ENCODE results near the gene NTRK1. TPM values are rescaled to one million over a fixed set of nuclear protein-coding genes. Genes with fewer than 3 reads are reported as not detected.

NTRK1 gene
- total RNA-seq, 1 donor: not detected

DNA sequence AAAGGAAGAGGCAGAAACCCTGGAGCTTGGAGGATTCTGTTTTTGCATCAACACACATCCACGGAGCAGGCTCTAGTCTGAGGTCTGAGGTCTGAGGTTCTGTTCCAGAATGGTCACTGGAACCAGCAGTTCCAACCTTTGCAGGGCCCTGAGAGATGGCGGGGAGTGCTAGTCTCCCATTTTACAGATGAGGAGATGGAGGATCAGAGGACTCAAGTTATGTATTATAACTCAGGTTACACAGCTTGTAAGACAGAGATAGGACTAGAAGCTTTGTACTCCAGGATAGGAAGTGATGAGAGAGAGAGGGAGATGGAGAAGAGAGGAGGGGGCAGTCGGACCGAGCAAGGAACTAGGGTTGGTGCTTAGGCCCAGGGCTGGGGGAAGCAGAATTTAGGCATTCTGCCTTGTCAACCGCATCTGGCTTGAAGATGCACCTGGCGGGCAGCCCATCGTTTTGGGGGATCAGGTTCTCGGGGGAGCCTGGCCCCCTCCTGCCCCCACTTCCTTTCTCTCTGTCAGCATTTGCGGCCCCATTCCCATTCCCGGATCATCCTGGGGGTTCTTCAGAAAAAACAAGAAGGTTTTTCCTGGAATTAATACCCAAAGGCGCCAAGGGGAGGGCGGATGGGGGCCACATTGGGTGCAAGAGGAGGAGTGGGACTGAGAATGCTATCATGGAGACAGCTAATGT is 38.5 kb downstream of the NTRK1 start:
- no peak for DNase-seq (ENCODE audit: low read depth)
- no peak overlapping the region for H3K4me3 ChIP-seq (ENCODE audit: low read depth, low read length)
- TF ChIP-seq, protein P1, sequence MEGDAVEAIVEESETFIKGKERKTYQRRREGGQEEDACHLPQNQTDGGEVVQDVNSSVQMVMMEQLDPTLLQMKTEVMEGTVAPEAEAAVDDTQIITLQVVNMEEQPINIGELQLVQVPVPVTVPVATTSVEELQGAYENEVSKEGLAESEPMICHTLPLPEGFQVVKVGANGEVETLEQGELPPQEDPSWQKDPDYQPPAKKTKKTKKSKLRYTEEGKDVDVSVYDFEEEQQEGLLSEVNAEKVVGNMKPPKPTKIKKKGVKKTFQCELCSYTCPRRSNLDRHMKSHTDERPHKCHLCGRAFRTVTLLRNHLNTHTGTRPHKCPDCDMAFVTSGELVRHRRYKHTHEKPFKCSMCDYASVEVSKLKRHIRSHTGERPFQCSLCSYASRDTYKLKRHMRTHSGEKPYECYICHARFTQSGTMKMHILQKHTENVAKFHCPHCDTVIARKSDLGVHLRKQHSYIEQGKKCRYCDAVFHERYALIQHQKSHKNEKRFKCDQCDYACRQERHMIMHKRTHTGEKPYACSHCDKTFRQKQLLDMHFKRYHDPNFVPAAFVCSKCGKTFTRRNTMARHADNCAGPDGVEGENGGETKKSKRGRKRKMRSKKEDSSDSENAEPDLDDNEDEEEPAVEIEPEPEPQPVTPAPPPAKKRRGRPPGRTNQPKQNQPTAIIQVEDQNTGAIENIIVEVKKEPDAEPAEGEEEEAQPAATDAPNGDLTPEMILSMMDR (IDR thresholded peaks at IDR 0.05; ENCODE audit: insufficient read depth, low read depth, low read length): no peak

DNA sequence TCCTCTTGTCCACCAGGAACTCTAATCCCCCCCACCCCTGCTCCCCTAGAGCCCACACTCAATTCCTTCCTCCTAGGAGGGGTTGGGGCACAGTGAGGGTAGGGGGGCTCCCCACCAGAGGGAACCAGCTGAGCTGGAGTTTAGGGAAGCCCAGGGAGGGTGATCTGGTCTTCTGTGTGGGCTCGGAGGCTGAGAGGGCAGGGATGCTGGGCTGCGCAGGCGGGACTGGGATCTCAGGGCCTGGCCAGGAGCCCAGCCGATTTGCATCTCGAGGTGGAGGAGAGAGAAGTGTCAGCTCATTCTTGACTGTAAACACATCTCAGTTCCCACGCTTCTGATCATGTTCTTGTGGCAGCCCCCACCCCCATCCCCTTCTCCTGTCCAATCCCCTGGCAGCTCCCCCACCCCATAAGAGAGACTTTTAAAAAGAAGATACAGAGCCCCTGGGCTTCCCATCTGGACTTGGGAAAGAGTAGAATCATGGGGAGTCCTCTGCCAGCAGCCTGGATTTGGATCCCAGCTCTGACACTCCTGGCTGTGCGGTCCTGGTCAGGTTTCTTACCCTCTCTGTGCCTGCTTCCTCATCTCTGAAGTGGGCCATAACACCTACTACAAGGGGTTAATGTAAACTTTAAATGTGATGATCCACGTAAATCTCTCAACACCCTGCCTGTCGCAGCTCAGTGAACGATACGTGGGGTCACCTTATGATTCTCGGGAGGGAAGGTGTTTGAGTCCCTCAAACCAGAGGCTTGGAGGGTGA is 39.5 kb downstream of the NTRK1 start:
- H3K4me3 ChIP-seq (ENCODE audit: low read depth, low read length): no peak overlapping the region
- peak; percentile 82 for DNase-seq (ENCODE audit: low read depth)
- TF ChIP-seq, protein P1 (IDR thresholded peaks at IDR 0.05; ENCODE audit: insufficient read depth, low read depth, low read length): no peak

DNA sequence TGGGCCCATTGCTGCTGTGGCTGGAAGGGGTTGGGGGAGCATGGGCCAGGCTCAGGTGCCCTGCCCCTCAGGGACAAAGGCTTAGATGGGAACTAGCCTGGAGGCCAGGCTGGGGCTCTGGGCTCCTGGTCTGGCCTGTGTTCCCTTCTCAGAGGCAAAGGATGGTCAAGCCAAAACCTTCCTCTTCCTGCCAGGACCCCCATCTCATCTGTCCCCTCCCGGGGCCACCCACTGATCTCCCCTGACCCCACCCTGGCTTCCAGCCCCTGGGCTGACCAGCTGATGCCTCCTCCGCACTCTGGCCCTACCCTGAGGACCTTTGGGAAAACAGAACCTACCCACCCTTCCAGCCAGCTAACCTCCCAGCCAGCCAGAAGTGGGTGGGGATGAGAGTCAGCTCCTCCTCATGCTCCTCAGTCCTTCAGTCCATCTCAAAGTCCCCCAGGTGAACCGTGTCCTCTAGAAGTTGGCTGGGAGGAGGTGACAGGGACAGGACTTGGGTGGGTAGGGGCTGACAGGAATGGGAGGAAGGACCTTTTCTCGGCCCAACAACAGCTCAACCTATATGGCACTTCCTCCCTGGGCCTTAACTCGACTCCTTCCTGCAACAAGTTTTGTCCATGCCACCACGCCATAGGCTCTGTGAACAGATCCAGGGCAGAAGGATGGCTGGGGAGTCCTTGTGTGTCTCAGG is 40.4 kb downstream of the NTRK1 start:
- TF ChIP-seq, protein P1 (IDR thresholded peaks at IDR 0.05; ENCODE audit: insufficient read depth, low read depth, low read length): no peak
- no peak for DNase-seq (ENCODE audit: low read depth)
- no peak overlapping the region for H3K4me3 ChIP-seq (ENCODE audit: low read depth, low read length)

DNA sequence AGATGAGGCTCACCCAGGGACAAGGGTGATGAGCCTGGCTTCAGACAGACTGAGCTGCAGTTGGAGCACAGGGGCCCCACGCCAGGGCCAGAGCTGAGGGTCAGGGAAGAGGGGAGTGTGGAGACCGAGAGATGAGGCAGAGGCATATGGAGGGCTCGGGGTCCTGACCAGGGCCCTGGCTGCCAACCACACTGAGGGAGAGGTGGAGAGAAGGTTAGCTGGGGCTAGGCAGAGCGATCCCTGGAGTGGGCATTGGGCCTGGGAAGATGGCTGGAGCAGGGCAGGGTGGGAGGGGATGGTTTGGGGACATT is 40.9 kb downstream of the NTRK1 start:
- TF ChIP-seq, protein P1 (IDR thresholded peaks at IDR 0.05; ENCODE audit: insufficient read depth, low read depth, low read length): no peak

DNA sequence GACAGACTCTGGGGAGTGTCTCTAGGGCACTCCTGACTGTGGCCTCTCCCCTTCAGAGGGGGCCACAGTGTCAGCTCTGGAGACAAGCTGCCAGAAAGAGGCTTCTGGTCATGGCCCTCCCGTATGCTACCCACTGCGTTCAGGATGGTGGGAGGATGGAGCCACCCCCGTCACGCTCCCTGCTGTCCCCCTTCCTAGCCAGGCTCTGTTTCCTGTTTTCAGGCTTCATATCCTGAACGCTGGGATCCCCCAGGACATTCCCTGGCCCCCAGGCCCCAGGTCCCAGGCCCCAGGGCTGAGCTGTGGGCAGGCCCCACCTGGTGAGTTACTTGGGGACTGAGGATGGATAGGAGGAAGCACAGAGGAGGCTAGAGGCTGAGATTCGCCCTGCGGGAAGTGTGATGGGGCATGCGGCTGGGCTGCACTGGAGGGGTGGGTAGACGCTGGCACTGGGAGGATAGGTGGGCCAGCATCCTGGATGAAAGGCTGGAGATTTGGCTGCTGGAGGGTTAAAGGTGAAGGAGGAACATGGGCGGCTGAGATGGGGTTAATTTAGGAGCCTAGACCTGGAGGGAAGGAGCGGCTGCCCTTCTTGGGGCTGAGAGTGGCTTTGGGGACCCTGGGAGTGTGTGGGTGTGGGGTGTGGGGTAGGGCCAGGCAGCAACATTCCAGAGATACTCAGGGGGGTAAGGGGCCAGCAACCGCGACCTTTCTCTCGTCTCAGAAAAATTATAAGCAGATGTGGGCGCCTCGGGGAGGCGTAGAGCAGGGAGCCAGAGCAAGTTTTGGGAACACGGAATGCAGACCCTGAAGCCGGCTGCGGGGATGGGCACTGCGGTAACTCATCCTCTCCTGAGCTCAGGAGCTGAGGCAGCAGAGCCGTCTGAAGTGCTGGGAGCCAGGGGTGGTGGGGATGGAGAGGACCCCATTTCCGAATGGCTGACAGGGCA is 41.6 kb downstream of the NTRK1 start:
- H3K4me3 ChIP-seq (ENCODE audit: low read depth, low read length): no peak overlapping the region
- no peak for DNase-seq (ENCODE audit: low read depth)
- TF ChIP-seq, protein P1 (IDR thresholded peaks at IDR 0.05; ENCODE audit: insufficient read depth, low read depth, low read length): no peak

More for the DNA sequence above, 40.9 kb downstream of the NTRK1 start:
- no peak overlapping the region for H3K4me3 ChIP-seq (ENCODE audit: low read depth, low read length)
- DNase-seq (ENCODE audit: low read depth): no peak
